GM12873 (cell line): ENCODE results near the gene CEP85L.

Experiments
- CTCF ChIP-seq: IDR thresholded peaks from 2 replicates; pipeline ENCODE4 v1.5.1; 2012; ENCODE audit warnings: low read depth, mild to moderate bottlenecking, moderate library complexity, low read length, control low read depth; ENCODE audit not compliant: insufficient read depth; ENCODE audit errors: missing control alignments

Gene CEP85L

DNA sequence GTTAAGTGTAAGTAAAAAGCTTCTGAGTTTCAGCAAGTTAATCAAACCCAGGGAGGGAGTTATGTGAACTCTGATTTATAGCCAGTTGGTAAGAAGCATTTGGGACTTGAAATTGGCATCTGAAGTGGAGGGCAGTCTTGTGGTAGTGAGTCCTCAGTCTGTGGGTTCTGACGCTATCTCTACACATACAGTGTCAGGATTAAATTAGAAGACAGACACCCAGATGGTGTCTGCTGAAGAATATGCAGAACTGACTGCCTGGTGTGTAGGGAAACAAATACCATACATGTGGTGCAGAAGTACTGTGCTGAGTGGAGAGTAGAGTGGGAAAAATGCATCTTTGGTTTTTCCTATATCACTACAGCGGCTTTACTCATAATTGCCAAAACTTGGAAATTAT is 146.8 kb downstream of the CEP85L start:
- no peak for TF ChIP-seq CTCF

- no peak for TF ChIP-seq CTCF
Observed at GRCh38 chr6:118502169-118502568, 149.2 kb downstream of the CEP85L start.

DNA sequence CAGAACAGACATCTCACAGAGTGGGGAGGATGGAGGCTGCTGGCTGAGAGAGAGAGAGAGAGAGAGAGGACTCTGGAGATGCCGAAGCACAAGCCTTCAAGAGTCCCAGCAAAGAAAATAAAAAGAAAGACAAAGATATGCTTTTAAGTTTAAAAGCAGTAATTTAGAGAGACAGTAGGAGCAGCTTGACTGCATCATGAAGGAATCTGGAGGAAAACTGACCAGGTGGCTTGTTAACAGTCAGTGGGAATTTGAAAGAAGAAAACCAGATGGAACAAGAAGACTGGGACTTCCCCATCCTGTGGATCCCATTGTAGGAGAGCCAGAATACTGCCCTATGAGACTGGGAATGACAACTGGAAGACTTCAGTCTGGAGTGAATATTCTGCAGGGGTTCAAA is 149.6 kb downstream of the CEP85L start:
- no peak for TF ChIP-seq CTCF

GRCh38 chr6:118501099-118501498 is 150.3 kb downstream of the CEP85L start:
- TF ChIP-seq CTCF = no peak

GRCh38 chr6:118500130-118501015 is 151.0 kb downstream of the CEP85L start:
- TF ChIP-seq CTCF = no peak

GRCh38 chr6:118495485-118496280 is 155.7 kb downstream of the CEP85L start:
- no peak for TF ChIP-seq CTCF

- TF ChIP-seq CTCF = no peak
Observed at GRCh38 chr6:118494091-118494490, 157.3 kb downstream of the CEP85L start.
